H4 (cell line): ENCODE measurements around the gene AMBRA1. TPM values are rescaled to one million over a fixed set of nuclear protein-coding genes. Genes with fewer than 3 reads are reported as not detected.

Source experiments
- DNase-seq: peaks from one replicate; pipeline ENCODE4 v3.0.0-alpha.2; 2015; ENCODE audit warnings: low spot score
- total RNA-seq: library from RNA; depleted of rRNA; stranded (reverse); fragments of >200 nt; shearing (Covaris generic); gene quantifications from 2 replicates; pipeline ENCODE4 v1.2.3, GENCODE V29; 2014

The AMBRA1 gene
- total RNA-seq, 1 experiment from 2014 or later = 28.5 TPM

GRCh38 chr11:46402957-46403902 is 190.6 kb downstream of the AMBRA1 start:
- DNase-seq = no peak

DNA sequence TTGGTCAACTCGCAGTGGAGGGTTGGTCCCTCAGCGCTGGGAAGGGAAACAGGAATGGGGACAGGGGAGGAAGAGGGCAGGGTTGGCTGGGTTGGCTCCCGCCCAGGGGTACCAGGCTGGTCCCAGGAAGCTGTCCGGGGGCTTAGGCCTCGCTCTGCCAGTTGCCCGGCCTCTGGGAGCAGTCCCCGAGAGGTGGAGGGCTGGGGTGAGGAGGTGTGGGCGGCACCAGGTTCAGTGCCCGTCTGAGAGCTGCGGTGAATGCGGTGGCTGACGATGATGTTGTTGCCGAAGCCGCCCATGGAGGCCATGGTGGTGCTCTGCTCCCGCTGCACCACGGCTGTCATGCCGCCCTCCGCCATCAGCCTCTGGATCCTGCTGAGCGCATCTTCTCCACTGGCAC is 196.3 kb downstream of the AMBRA1 start:
- DNase-seq = no peak

DNA sequence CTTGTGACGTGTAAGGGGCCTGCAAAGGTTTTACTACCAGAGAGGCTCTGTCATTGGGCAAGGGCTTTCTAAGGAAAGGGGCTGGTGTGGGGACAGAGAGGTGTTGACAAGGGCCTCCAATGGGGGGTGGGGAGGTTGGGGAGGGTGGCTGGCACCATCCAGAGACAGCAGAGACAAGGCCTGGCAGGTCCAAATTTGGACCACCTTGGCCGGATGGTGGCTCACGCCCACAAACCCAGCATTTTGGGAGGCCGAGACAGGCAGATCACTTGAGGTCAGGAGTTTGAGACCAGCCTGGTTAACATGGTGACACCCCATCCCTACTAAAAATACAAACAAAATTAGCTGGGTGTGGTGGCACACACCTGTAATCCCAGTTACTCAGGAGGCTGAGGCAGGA is 200.1 kb downstream of the AMBRA1 start:
- DNase-seq = no peak

DNA sequence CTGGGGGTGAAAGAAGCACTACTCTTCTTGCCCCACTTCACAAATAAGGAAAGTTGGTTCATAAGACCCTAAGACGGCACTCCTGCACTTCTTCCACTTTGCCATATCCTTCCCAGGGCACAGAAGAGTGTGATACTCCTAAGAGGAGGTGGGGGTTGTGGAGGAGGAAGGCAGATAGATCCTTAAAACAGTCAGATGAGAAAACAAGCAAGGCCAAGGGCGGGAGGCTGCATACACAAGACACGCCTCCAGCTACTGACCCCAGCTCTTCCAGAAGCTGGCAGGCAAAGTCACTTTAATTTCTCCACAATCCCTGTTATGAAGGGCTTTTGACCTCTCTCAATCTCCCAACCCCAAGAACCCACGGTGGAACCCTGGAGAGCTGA is 200.6 kb downstream of the AMBRA1 start:
- no peak for DNase-seq

DNA sequence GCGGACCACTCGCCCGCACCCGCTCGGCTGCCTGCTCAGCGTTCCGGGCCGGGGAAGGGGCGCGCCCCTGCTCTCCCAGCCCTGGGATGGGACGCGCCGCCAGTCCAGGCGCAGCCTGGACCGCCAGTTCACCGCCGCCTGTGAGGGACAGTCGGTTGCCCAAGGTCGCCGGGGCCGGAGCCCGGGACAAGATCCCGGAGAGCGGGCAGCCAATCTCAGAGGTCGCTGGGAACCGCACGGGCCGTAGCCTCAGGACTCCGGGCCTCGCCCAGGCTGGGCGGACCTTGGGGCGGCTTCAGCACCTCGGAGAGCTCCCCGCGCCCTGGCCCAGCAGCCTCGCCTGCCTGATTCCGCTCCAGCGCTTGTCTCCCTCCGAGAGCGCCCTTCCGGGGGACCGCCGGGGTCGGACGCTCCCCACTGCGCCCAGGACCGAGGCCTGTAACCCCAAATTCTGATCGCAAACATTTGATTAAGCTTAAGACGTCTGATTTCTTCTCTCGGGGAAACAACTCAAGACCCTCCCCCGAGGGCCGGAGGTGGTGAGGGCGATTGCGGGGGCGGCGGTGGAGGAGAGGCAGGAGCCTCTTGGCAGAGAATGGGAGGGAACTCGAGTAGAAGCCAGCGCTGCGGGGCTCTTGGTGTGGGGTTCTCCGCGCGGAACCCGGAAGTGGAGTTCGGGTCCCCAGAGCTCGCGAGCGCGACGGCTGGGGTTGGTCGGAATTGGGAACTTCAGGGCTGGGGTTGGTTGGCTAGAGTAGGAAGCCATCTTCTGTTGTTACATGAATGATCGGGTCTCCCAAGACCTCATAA is 201.2 kb downstream of the AMBRA1 start:
- DNase-seq = peak; percentile 66

GRCh38 chr11:46391578-46392420 is 202.0 kb downstream of the AMBRA1 start, which contains the start of gene CHRM4:
CHRM4 (minus strand) TSS chr11:46391776; CDS start chr11:46386557, 5,219 bp downstream.
- peak; percentile 67 for DNase-seq

GRCh38 chr11:46391186-46391577 is 202.6 kb downstream of the AMBRA1 start:
- no peak for DNase-seq

DNA sequence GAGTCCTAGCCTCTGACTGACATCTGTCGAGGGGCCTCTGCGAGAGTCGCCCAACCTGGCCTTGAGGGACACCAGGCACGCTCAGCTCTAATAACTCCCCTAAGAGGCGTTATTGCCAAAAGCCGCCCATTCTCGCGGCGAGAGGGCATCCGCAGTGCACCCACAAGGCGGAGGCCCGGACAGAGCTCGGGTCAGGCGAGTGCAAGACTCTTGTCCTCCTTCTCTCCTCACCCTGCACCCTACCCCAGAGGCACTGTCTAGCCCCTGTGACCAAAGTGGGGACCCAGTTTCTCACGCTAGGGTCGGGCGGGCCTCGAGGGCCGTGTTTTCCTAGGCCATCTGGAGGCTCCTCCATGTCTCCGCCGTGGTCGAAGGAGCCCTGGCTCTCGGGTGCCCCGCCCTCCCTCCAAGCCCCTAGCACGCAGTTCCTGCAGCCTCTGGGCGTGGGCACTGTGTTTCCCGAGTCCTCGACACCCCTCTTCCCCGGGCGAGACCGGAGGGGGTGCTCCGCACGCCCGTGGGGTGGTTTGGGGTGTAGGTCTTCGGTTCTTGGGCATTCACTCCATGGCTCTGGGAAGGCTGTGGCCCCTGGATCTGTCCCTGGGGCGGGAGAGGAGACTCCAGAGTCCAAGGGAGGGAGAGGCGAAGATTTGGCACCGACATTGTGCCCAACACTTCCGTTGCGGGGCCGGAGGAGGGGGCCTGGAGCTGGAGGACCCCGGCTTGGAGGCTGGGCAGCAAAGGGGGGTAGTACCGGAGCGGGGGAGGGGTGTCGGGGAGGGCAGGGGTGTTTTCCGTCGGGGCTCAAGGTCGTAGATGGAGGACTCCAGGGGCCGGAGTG is 203.3 kb downstream of the AMBRA1 start:
- no peak for DNase-seq

- DNase-seq = peak; percentile 72
Measured at GRCh38 chr11:46389450-46390330, 204.1 kb downstream of the AMBRA1 start.

DNA sequence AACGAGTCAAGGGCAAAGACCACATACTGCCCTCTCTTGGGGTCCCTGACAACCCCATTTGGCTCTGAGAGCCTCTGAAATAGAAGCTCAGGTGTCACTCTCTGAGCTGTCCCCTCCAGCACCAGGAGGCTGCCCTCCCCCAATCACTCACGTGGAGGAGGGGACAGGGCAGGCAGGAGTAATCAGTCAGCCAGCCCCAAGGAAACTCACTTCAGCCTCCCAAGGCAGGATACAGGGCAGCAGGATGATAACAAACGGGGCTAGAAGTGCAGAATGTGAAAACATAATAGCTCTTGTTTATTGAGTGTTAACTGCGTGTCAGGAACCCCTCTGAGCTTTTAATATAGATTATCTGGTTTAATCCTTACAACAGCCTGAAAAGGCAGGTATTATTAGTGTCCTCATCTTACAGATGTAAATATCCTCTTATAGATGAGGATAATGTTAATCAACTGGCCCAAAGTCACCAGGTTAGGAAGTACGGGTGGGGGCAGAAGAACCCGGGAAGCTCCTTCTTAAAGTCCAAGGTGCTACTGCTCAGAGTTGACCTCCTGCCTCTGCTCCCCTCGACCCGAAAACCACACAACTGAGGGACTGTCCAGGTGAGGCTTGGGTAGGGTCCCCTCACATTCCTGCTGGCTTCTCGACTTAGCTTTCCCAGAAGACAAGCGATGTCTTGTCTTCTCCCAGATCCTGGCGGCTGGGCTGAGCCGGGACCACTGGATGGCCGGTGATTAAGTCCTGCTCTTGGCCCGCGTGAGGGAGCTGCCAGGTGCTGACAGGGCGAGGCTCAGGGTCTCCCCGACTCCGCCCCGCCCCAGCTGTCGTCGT is 205.0 kb downstream of the AMBRA1 start:
- DNase-seq = no peak

GRCh38 chr11:46387919-46388618 is 205.8 kb downstream of the AMBRA1 start:
- no peak for DNase-seq

DNA sequence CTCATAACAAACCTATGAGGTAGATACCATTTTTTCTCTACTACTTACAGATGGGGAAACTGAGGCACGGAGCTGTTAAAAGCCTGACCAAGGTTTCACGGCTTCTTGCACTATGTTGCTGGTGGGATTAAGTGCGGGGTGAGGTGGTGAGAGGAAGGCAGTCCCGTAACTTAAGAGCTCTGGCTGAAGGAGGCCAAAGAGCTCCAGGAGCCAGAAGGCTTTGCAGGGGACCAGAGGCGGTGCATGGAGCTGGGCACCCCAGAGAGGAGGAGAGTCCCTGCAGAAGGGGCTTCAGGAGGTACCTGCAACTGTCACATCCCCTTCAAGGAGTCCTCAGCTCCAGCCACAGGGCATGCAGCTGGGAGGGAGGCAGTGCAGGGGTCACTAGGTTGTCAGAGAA is 206.4 kb downstream of the AMBRA1 start:
- DNase-seq = no peak

GRCh38 chr11:46386674-46387073 is 207.1 kb downstream of the AMBRA1 start:
- no peak for DNase-seq

DNA sequence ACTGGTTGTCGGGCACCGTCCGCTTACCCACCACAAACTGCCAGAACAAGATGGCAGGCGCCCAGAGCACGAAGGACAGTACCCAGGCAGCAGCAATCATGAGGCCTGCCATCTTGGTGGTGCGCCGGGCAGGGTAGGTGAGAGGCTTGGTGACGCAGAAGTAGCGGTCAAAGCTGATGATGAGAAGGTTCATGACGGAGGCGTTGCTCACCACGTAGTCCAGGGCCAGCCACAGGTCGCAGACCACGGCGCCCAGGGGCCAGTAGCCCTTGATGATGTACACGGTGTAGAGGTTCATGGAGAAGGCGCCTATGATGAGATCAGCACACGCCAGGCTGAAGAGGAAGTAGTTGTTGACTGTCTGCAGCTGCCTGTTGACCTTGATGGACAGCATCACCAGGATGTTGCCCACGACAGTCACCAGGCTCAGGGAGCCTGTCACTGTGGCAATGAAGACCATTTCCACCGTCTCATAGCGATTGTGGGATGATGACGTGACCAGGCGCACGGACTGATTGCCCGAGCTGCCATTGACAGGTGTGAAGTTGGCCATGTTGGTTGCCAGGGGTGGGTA is 207.7 kb downstream of the AMBRA1 start:
- no peak for DNase-seq

GRCh38 chr11:46385169-46386004 is 208.4 kb downstream of the AMBRA1 start:
- DNase-seq = no peak

- DNase-seq = no peak
Measured at GRCh38 chr11:46383974-46384701, 209.7 kb downstream of the AMBRA1 start.
